ENCODE data around the gene CD79B. TPM values are rescaled to one million over a fixed set of nuclear protein-coding genes. Genes with fewer than 3 reads are reported as not detected.
"Not testable (repeated sequence)": the region's sequence is repeated elsewhere in the genome, so short reads cannot be mapped to it uniquely, and the experiment has no call there.

CD79B gene
- total RNA-seq, 2 donors from 2014 or later: 0.35 to 0.44 TPM

- not testable (repeated sequence) for H3K4me3 ChIP-seq (ENCODE audit: low read length); H3K36me3 ChIP-seq (ENCODE audit: control insufficient read depth, insufficient read depth, low read length); H3K36me3 Mint-ChIP-seq (ENCODE audit: low read depth); H3K27me3 Mint-ChIP-seq (ENCODE audit: insufficient read depth); H3K4me1 Mint-ChIP-seq; H3K27me3 ChIP-seq (ENCODE audit: control insufficient read depth, insufficient read depth, low read length, poor library complexity, severe bottlenecking); H3K9ac ChIP-seq (ENCODE audit: extremely low read depth, low read length, poor library complexity, severe bottlenecking); H3K27ac Mint-ChIP-seq; H3K4me1 ChIP-seq (ENCODE audit: control insufficient read depth, insufficient read depth, low read length); H3K9me3 Mint-ChIP-seq; H3K9me3 ChIP-seq (ENCODE audit: control insufficient read depth, low read length); H3K4me3 Mint-ChIP-seq; H3K27ac ChIP-seq (ENCODE audit: low read depth, low read length)
- peak; percentile 69 for TF ChIP-seq CTCF (conservative IDR thresholded peaks at IDR 0.05)
- WGBS, 2 experiments (ENCODE audit: insufficient coverage in 1 of 2, insufficient read length in 1 of 2): 66 to 76% methylated on average over 8 to 13 of the region's 13 CpGs
- peak; percentile 89 for DNase-seq
These were observed 42.9 kb downstream of the CD79B start for GRCh38 chr17:63889026-63889848.

- not testable (repeated sequence) for H3K27ac ChIP-seq (ENCODE audit: low read depth, low read length); H3K4me3 ChIP-seq (ENCODE audit: low read length); H3K4me3 Mint-ChIP-seq; H3K27ac Mint-ChIP-seq; H3K36me3 ChIP-seq (ENCODE audit: control insufficient read depth, insufficient read depth, low read length); H3K9me3 Mint-ChIP-seq; H3K9ac ChIP-seq (ENCODE audit: extremely low read depth, low read length, poor library complexity, severe bottlenecking); H3K36me3 Mint-ChIP-seq (ENCODE audit: low read depth); DNase-seq; H3K4me1 ChIP-seq (ENCODE audit: control insufficient read depth, insufficient read depth, low read length); H3K9me3 ChIP-seq (ENCODE audit: control insufficient read depth, low read length); H3K27me3 ChIP-seq (ENCODE audit: control insufficient read depth, insufficient read depth, low read length, poor library complexity, severe bottlenecking); H3K27me3 Mint-ChIP-seq (ENCODE audit: insufficient read depth)
- 90 to 92% methylated on average over 4 to 8 of the region's 11 CpGs for WGBS, 2 experiments (ENCODE audit: insufficient coverage in 1 of 2, insufficient read length in 1 of 2)
- peaks cover 10% of the 10 kb centered on the region for H3K4me1 Mint-ChIP-seq
These were observed 47.0 kb downstream of the CD79B start for GRCh38 chr17:63885119-63885518.

- not testable (repeated sequence) for H3K4me3 Mint-ChIP-seq; H3K36me3 ChIP-seq (ENCODE audit: control insufficient read depth, insufficient read depth, low read length); H3K9me3 Mint-ChIP-seq; H3K9me3 ChIP-seq (ENCODE audit: control insufficient read depth, low read length); DNase-seq; H3K36me3 Mint-ChIP-seq (ENCODE audit: low read depth); H3K27me3 ChIP-seq (ENCODE audit: control insufficient read depth, insufficient read depth, low read length, poor library complexity, severe bottlenecking); H3K9ac ChIP-seq (ENCODE audit: extremely low read depth, low read length, poor library complexity, severe bottlenecking); H3K27ac Mint-ChIP-seq; H3K27me3 Mint-ChIP-seq (ENCODE audit: insufficient read depth); H3K4me1 ChIP-seq (ENCODE audit: control insufficient read depth, insufficient read depth, low read length); H3K4me3 ChIP-seq (ENCODE audit: low read length); H3K27ac ChIP-seq (ENCODE audit: low read depth, low read length)
- H3K4me1 Mint-ChIP-seq: peaks cover 10% of the 10 kb centered on the region
- WGBS, 2 experiments (ENCODE audit: insufficient coverage in 1 of 2, insufficient read length in 1 of 2): 83 to 91% methylated on average over 3 to 8 of the region's 9 CpGs
These were observed 49.5 kb downstream of the CD79B start for GRCh38 chr17:63882626-63883126.

GRCh38 chr17:63881935-63882601 lies 50.1 kb downstream of the CD79B start, which contains the start of gene GH2:
Gene GH2, minus strand, starts transcription at chr17:63881944. Its CDS starts 143 bp downstream, at chr17:63881801.
- Histone ChIP-seq H3K4me3 (ENCODE audit: low read length) (no peak within 1 kb of the TSS), H3K9ac (ENCODE audit: extremely low read depth, low read length, poor library complexity, severe bottlenecking) (no peak within 1 kb of the TSS), H3K27me3 (ENCODE audit: control insufficient read depth, insufficient read depth, low read length, poor library complexity, severe bottlenecking) (no peaks in the 10 kb centered on the region), H3K27ac (ENCODE audit: low read depth, low read length) (no peak within 1 kb of the TSS), H3K4me1 (ENCODE audit: control insufficient read depth, insufficient read depth, low read length) (no peaks in the 10 kb centered on the region), H3K36me3 (ENCODE audit: control insufficient read depth, insufficient read depth, low read length) (no peaks in the 10 kb centered on the region), H3K9me3 (ENCODE audit: control insufficient read depth, low read length) (no peaks in the 10 kb centered on the region)
- Mint-ChIP-seq H3K9me3 (no peaks in the 10 kb centered on the region), H3K27me3 (ENCODE audit: insufficient read depth) (peaks cover 13% of the 10 kb centered on the region), H3K4me3 (peak within 1 kb of the TSS; percentile 33), H3K36me3 (ENCODE audit: low read depth) (no peaks in the 10 kb centered on the region), H3K4me1 (peaks cover 10% of the 10 kb centered on the region), H3K27ac (peak within 1 kb of the TSS; percentile 68)
- 66 to 82% methylated on average over 5 to 11 of the region's 15 CpGs for WGBS, 2 experiments (ENCODE audit: insufficient coverage in 1 of 2, insufficient read length in 1 of 2)
- DNase-seq: peak; percentile 96
- peak; percentile 70 for TF ChIP-seq CTCF (conservative IDR thresholded peaks at IDR 0.05)
